Panc1 (cell line): ENCODE measurements around the gene PTER.

Experiments
- CTCF ChIP-seq: fragments of 450-650 bp; IDR thresholded peaks from 2 replicates; pipeline ENCODE4 v1.5.1; 2017; ENCODE audit warnings: mild to moderate bottlenecking
- POLR2AphosphoS5 ChIP-seq: IDR thresholded peaks from 2 replicates; pipeline ENCODE4 v1.6.1; 2012; ENCODE audit warnings: mild to moderate bottlenecking, low read depth, low read length, moderate library complexity
- SIN3A ChIP-seq: IDR thresholded peaks from 2 replicates; pipeline ENCODE4 v1.6.1; 2012; ENCODE audit warnings: low read depth, mild to moderate bottlenecking, low read length, moderate library complexity, borderline replicate concordance; ENCODE audit not compliant: insufficient read depth
- TCF7L2 ChIP-seq: IDR thresholded peaks from 2 replicates; pipeline ENCODE4 v1.6.1; 2011; ENCODE audit warnings: mild to moderate bottlenecking, low read depth, low read length, inconsistent platforms

- TF ChIP-seq CTCF (no peak), POLR2AphosphoS5 (no peak), TCF7L2 (no peak), SIN3A (no peak)
Measured at GRCh38 chr10:16527452-16527851, 90.6 kb downstream of the PTER start.
